ENCODE measurements around the gene PLAC8.
A peak's percentile ranks its signal among the peaks of the same experiment; 100 is the strongest.
"Not testable (repeated sequence)": the region's sequence is repeated elsewhere in the genome, so short reads cannot be mapped to it uniquely, and the experiment has no call there.

Gene PLAC8

DNA sequence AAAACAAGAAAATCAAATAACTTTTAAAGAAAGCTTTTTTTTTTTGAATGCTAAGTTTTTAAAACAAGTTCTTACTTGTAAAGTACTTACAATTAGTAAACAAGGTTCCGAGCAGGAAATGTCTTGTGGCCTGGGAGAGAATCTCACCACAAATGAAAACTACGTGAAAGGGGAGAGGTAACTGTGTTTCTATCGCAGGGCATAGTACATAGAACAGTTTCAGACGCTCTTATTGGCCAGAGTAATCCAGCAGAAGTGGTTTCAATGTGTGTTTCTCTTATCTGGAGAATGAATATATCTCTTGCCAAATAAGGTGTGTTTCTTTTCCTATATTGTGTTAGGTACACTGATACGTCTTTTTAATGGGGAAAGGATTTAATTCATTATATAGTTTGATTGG lies at the start of gene PLAC8:
Gene PLAC8 (minus strand): TSS at position 154 of the 400 bp plus-strand sequence. CDS start 6,808 bp downstream, outside the sequence.
- Histone ChIP-seq H3K36me3 (ENCODE audit: control insufficient read depth in 2 of 2, insufficient read depth in 2 of 2, low read length in 2 of 2) (no peaks in the 10 kb centered on the region), H3K27me3 (ENCODE audit: control insufficient read depth in 2 of 2, insufficient read depth in 2 of 2, low read length in 2 of 2) (no peaks in the 10 kb centered on the region), H3K9me3 (ENCODE audit: control insufficient read depth in 2 of 2, low read length in 2 of 2) (no peaks in the 10 kb centered on the region), H3K4me3 (ENCODE audit: low read length in 2 of 2) (peak within 1 kb of the TSS; percentile 56 to 68), H3K27ac (ENCODE audit: low read depth in 2 of 2, low read length in 2 of 2) (peak within 1 kb of the TSS; percentile 81 to 89), H3K4me1 (ENCODE audit: control insufficient read depth in 2 of 2, insufficient read depth in 2 of 2, low read length in 2 of 2) (peaks cover 13 to 21% of the 10 kb centered on the region in 2 donors), H3K9ac (ENCODE audit: low read depth in 1 of 2, low read length in 2 of 2) (peak within 1 kb of the TSS; percentile 48 to 73)

DNA sequence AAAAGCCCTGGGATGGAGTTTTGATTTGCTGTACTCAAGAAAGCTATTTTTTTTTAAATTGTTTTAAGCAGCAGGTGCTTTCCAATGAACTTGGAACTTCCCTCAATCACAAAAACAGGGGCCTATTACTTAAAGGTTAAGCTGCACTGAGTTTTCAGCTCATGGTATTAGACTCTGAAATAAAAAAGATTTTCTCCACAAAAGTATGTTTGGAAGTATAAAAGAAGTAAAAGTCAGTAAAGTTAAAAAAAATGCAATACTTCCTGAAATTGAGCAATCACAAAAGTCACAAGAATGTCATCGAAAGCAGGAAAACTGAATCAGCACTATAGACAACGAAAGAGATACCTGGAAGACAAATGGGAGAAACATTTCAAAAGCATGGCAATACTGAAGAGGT lies 38.9 kb upstream of the PLAC8 start:
- Histone ChIP-seq H3K9me3 (ENCODE audit: control insufficient read depth in 2 of 2, low read length in 2 of 2) (no peaks in the 10 kb centered on the region), H3K27ac (ENCODE audit: low read depth in 2 of 2, low read length in 2 of 2) (no peak overlapping the region), H3K4me3 (ENCODE audit: low read length in 2 of 2) (no peak overlapping the region), H3K36me3 (ENCODE audit: control insufficient read depth in 2 of 2, insufficient read depth in 2 of 2, low read length in 2 of 2) (no peaks in the 10 kb centered on the region), H3K9ac (ENCODE audit: low read depth in 1 of 2, low read length in 2 of 2) (no peak overlapping the region), H3K27me3 (ENCODE audit: control insufficient read depth in 2 of 2, insufficient read depth in 2 of 2, low read length in 2 of 2) (no peaks in the 10 kb centered on the region), H3K4me1 (ENCODE audit: control insufficient read depth in 2 of 2, insufficient read depth in 2 of 2, low read length in 2 of 2) (peaks cover 0 to 12% of the 10 kb centered on the region in 2 donors)

DNA sequence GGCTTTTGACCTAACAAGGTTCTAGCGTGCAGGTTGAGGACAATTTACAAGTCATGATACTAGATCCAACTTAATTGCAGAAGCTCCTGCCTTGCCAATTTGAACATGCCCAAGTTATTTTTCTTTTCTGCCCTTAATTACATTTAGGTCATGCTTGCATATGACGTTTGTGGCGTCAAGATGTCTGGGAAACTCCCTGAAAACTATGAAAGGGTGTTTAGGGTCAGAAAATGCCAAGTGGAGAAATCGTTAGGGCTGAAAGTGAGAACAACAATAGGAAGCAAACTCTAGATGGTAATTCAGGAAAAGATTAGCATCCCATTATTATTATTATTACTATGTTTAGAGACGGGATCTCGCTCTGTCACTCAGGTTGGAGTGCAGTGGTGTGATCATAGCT lies 38.2 kb upstream of the PLAC8 start:
- Histone ChIP-seq H3K4me1 (ENCODE audit: control insufficient read depth in 2 of 2, insufficient read depth in 2 of 2, low read length in 2 of 2) (peaks cover 0 to 12% of the 10 kb centered on the region in 2 donors), H3K27me3 (ENCODE audit: control insufficient read depth in 2 of 2, insufficient read depth in 2 of 2, low read length in 2 of 2) (no peaks in the 10 kb centered on the region), H3K27ac (ENCODE audit: low read depth in 2 of 2, low read length in 2 of 2) (no peak overlapping the region), H3K4me3 (ENCODE audit: low read length in 2 of 2) (no peak overlapping the region), H3K9me3 (ENCODE audit: control insufficient read depth in 2 of 2, low read length in 2 of 2) (no peaks in the 10 kb centered on the region), H3K9ac (ENCODE audit: low read depth in 1 of 2, low read length in 2 of 2) (no peak overlapping the region), H3K36me3 (ENCODE audit: control insufficient read depth in 2 of 2, insufficient read depth in 2 of 2, low read length in 2 of 2) (no peaks in the 10 kb centered on the region)

DNA sequence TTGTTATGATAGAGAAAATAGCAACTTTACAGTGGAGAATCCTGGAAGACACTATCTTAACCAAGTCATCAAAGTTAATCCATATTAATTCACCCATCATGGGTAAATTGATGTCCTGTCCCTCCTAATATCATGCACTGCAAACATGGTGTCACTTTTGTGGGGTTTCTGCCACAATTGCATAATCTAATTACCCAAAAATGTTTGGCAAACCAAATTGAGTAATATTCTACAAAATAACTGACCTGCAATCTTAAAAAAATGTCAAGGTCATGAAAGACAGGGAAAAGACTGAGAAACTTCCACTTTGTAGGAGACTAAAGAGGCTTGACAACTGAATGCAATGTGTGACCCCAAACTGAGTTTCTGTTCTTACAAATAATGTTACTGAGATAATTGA lies 37.1 kb upstream of the PLAC8 start:
- H3K4me3 ChIP-seq (ENCODE audit: low read length in 2 of 2), result no peak overlapping the region
- H3K36me3 ChIP-seq (ENCODE audit: control insufficient read depth in 2 of 2, insufficient read depth in 2 of 2, low read length in 2 of 2), result no peaks in the 10 kb centered on the region
- no peak overlapping the region for H3K9ac ChIP-seq (ENCODE audit: low read depth in 1 of 2, low read length in 2 of 2)
- H3K9me3 ChIP-seq (ENCODE audit: control insufficient read depth in 2 of 2, low read length in 2 of 2), result no peaks in the 10 kb centered on the region
- H3K27ac ChIP-seq (ENCODE audit: low read depth in 2 of 2, low read length in 2 of 2), result no peak overlapping the region
- H3K4me1 ChIP-seq (ENCODE audit: control insufficient read depth in 2 of 2, insufficient read depth in 2 of 2, low read length in 2 of 2), result peaks cover 0 to 12% of the 10 kb centered on the region in 2 donors
- no peaks in the 10 kb centered on the region for H3K27me3 ChIP-seq (ENCODE audit: control insufficient read depth in 2 of 2, insufficient read depth in 2 of 2, low read length in 2 of 2)

- Histone ChIP-seq H3K4me1 (ENCODE audit: control insufficient read depth in 2 of 2, insufficient read depth in 2 of 2, low read length in 2 of 2) (peaks cover 0 to 12% of the 10 kb centered on the region in 2 donors), H3K27me3 (ENCODE audit: control insufficient read depth in 2 of 2, insufficient read depth in 2 of 2, low read length in 2 of 2) (no peaks in the 10 kb centered on the region), H3K9me3 (ENCODE audit: control insufficient read depth in 2 of 2, low read length in 2 of 2) (no peaks in the 10 kb centered on the region), H3K4me3 (ENCODE audit: low read length in 2 of 2) (no peak overlapping the region), H3K27ac (ENCODE audit: low read depth in 2 of 2, low read length in 2 of 2) (peak overlapping the region in 1 of 2 donors; percentile 38), H3K9ac (ENCODE audit: low read depth in 1 of 2, low read length in 2 of 2) (no peak overlapping the region), H3K36me3 (ENCODE audit: control insufficient read depth in 2 of 2, insufficient read depth in 2 of 2, low read length in 2 of 2) (no peaks in the 10 kb centered on the region)
Observed at GRCh38 chr4:83150653-83151330, 36.3 kb upstream of the PLAC8 start.

GRCh38 chr4:83149865-83150652 lies 35.5 kb upstream of the PLAC8 start:
- Histone ChIP-seq H3K27me3 (ENCODE audit: control insufficient read depth in 2 of 2, insufficient read depth in 2 of 2, low read length in 2 of 2) (no peaks in the 10 kb centered on the region), H3K4me3 (ENCODE audit: low read length in 2 of 2) (no peak overlapping the region), H3K4me1 (ENCODE audit: control insufficient read depth in 2 of 2, insufficient read depth in 2 of 2, low read length in 2 of 2) (peaks cover 0 to 12% of the 10 kb centered on the region in 2 donors), H3K9me3 (ENCODE audit: control insufficient read depth in 2 of 2, low read length in 2 of 2) (no peaks in the 10 kb centered on the region), H3K27ac (ENCODE audit: low read depth in 2 of 2, low read length in 2 of 2) (peak overlapping the region in 1 of 2 donors; percentile 38), H3K9ac (ENCODE audit: low read depth in 1 of 2, low read length in 2 of 2) (no peak overlapping the region), H3K36me3 (ENCODE audit: control insufficient read depth in 2 of 2, insufficient read depth in 2 of 2, low read length in 2 of 2) (no peaks in the 10 kb centered on the region)

DNA sequence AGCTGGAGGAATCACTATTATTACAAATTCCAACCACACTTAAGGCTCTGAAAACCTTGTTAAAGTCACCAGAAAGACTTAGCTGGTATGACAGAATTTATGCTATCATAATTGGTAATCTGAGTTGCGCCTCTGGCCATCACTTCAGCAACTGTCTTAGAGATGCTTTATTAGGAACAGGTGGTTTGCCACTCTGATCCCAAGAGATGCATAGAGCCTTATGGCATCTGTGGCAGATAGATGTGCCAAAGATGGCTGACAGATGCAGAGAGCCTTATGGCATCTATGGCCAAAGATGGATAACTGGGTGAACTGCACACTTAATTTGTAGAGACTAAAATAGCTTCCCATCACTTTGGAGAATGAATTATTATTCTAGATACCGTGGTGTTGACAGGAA lies 32.3 kb upstream of the PLAC8 start:
- Histone ChIP-seq H3K4me3 (ENCODE audit: low read length in 2 of 2) (no peak overlapping the region), H3K27ac (ENCODE audit: low read depth in 2 of 2, low read length in 2 of 2) (no peak overlapping the region), H3K27me3 (ENCODE audit: control insufficient read depth in 2 of 2, insufficient read depth in 2 of 2, low read length in 2 of 2) (no peaks in the 10 kb centered on the region), H3K9me3 (ENCODE audit: control insufficient read depth in 2 of 2, low read length in 2 of 2) (no peaks in the 10 kb centered on the region), H3K36me3 (ENCODE audit: control insufficient read depth in 2 of 2, insufficient read depth in 2 of 2, low read length in 2 of 2) (no peaks in the 10 kb centered on the region), H3K4me1 (ENCODE audit: control insufficient read depth in 2 of 2, insufficient read depth in 2 of 2, low read length in 2 of 2) (peaks cover 0 to 12% of the 10 kb centered on the region in 2 donors), H3K9ac (ENCODE audit: low read depth in 1 of 2, low read length in 2 of 2) (no peak overlapping the region)

DNA sequence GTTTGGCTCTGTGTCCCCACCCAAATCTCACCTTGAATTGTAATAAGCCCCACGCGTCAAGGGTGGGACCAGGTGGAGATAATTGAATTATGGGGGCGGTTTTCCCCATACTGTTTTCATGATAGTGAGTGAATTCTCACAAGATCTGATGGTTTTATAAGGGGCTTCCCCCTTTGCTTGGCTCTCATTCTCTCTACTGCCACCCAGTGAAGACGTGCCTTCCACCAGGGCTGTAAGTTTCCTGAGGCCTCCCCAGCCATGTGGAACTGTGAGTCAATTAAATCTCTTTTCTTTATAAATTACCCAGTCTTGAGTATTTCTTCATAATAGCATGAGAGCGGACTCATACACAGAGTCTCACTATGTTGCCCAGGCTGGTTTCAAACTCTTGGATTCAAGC lies 31.2 kb upstream of the PLAC8 start:
- not testable (repeated sequence) for H3K9ac ChIP-seq (ENCODE audit: low read depth in 1 of 2, low read length in 2 of 2); H3K4me3 ChIP-seq (ENCODE audit: low read length in 2 of 2); H3K36me3 ChIP-seq (ENCODE audit: control insufficient read depth in 2 of 2, insufficient read depth in 2 of 2, low read length in 2 of 2); H3K27me3 ChIP-seq (ENCODE audit: control insufficient read depth in 2 of 2, insufficient read depth in 2 of 2, low read length in 2 of 2); H3K9me3 ChIP-seq (ENCODE audit: control insufficient read depth in 2 of 2, low read length in 2 of 2); H3K27ac ChIP-seq (ENCODE audit: low read depth in 2 of 2, low read length in 2 of 2)
- H3K4me1 ChIP-seq (ENCODE audit: control insufficient read depth in 2 of 2, insufficient read depth in 2 of 2, low read length in 2 of 2), result peaks cover 0 to 12% of the 10 kb centered on the region in 2 donors

DNA sequence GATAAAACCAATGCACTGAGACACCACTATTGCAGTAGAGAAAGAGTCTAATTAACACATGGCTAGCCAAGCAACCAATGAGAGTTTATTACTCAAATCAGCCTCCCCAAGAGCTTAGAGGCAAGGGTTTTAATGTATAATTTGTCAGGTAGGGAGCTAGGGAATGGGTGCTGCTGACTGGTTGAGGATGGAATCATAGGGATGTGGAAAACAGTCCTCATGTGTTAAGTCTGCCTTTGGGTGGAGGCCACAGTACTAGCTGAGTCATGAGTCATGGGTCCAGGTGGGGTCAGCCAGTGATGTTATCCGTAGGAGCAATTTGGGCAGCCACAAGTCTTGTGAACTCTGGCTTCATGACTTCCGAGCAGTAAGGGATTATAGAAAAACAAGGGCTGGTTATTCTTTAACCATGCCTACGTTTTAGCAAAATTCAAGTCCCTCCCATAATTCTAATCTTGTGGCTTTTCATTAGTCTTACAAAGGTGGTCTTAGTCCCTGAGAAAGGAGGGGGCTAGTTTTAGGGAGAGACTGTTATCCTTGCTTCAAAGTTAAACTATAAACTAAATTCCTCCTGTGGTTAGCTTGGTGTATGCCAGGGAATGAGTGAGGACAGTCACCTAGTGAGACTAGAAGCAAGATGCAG lies 25.1 kb upstream of the PLAC8 start:
- Histone ChIP-seq H3K27ac (ENCODE audit: low read depth in 2 of 2, low read length in 2 of 2) (no peak overlapping the region), H3K9me3 (ENCODE audit: control insufficient read depth in 2 of 2, low read length in 2 of 2) (peaks cover 0 to 2% of the 10 kb centered on the region in 2 donors), H3K36me3 (ENCODE audit: control insufficient read depth in 2 of 2, insufficient read depth in 2 of 2, low read length in 2 of 2) (no peaks in the 10 kb centered on the region), H3K4me1 (ENCODE audit: control insufficient read depth in 2 of 2, insufficient read depth in 2 of 2, low read length in 2 of 2) (no peaks in the 10 kb centered on the region), H3K9ac (ENCODE audit: low read depth in 1 of 2, low read length in 2 of 2) (no peak overlapping the region), H3K27me3 (ENCODE audit: control insufficient read depth in 2 of 2, insufficient read depth in 2 of 2, low read length in 2 of 2) (no peaks in the 10 kb centered on the region), H3K4me3 (ENCODE audit: low read length in 2 of 2) (no peak overlapping the region)

DNA sequence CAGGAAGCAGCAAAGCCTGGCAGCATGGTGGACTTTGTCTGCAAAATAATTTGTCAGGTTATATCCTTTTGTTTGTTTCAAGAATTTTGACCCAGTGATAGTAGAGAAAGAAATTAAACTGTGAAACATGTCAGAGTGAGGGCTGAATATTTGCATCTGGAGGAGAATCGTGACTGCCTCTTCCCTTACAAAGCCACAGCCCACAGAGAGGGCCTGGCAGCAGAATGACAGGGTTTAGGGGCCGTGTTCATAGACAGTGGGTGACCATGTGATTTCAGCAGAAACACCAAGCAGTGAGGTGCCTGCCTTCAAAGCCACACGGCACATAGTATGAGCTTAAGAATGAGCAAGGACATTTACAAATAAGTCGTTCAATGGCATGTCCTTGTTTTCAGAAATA lies 24.4 kb upstream of the PLAC8 start:
- H3K4me1 ChIP-seq (ENCODE audit: control insufficient read depth in 2 of 2, insufficient read depth in 2 of 2, low read length in 2 of 2), result no peaks in the 10 kb centered on the region
- no peak overlapping the region for H3K4me3 ChIP-seq (ENCODE audit: low read length in 2 of 2)
- no peaks in the 10 kb centered on the region for H3K36me3 ChIP-seq (ENCODE audit: control insufficient read depth in 2 of 2, insufficient read depth in 2 of 2, low read length in 2 of 2)
- H3K9me3 ChIP-seq (ENCODE audit: control insufficient read depth in 2 of 2, low read length in 2 of 2), result peaks cover 0 to 2% of the 10 kb centered on the region in 2 donors
- no peak overlapping the region for H3K9ac ChIP-seq (ENCODE audit: low read depth in 1 of 2, low read length in 2 of 2)
- no peaks in the 10 kb centered on the region for H3K27me3 ChIP-seq (ENCODE audit: control insufficient read depth in 2 of 2, insufficient read depth in 2 of 2, low read length in 2 of 2)
- H3K27ac ChIP-seq (ENCODE audit: low read depth in 2 of 2, low read length in 2 of 2), result no peak overlapping the region
